Eye (tissue), 1 donor: ENCODE results near the gene PROZ.
"Not testable (repeated sequence)": the region's sequence is repeated elsewhere in the genome, so short reads cannot be mapped to it uniquely, and the experiment has no call there.

ENCODE experiments used
- DNase-seq: peaks from one replicate; pipeline ENCODE4 v3.0.0-alpha.2; 2015

PROZ gene

GRCh38 chr13:113157929-113158747, at the start of gene PROZ:
Gene PROZ, plus strand, starts transcription at chr13:113158648. Its CDS starts 13 bp downstream, at chr13:113158661.
- DNase-seq, result no peak

GRCh38 chr13:113109151-113110047, 49.0 kb upstream of the PROZ start:
- DNase-seq, result no peak

GRCh38 chr13:113110048-113110851, 48.2 kb upstream of the PROZ start:
- peak; percentile 71 for DNase-seq

- no peak for DNase-seq
Measured at GRCh38 chr13:113110852-113111315, 47.6 kb upstream of the PROZ start.

GRCh38 chr13:113111821-113112220, 46.6 kb upstream of the PROZ start:
- DNase-seq, result not testable (repeated sequence)

GRCh38 chr13:113112475-113112874, 46.0 kb upstream of the PROZ start:
- not testable (repeated sequence) for DNase-seq

- no peak for DNase-seq
Measured at GRCh38 chr13:113112893-113113845, 45.3 kb upstream of the PROZ start.

GRCh38 chr13:113113846-113114271, 44.6 kb upstream of the PROZ start:
- DNase-seq, result no peak

- no peak for DNase-seq
Measured at GRCh38 chr13:113114511-113115362, 43.7 kb upstream of the PROZ start.

GRCh38 chr13:113115363-113116205, 42.9 kb upstream of the PROZ start:
- DNase-seq, result no peak

GRCh38 chr13:113116206-113116800, 42.1 kb upstream of the PROZ start:
- no peak for DNase-seq

GRCh38 chr13:113116871-113117271, 41.6 kb upstream of the PROZ start:
- no peak for DNase-seq

GRCh38 chr13:113117335-113117872, 41.0 kb upstream of the PROZ start:
- DNase-seq, result no peak

- DNase-seq, result no peak
Measured at GRCh38 chr13:113117911-113118260, 40.6 kb upstream of the PROZ start.

- DNase-seq, result no peak
Measured at GRCh38 chr13:113118261-113119021, 40.0 kb upstream of the PROZ start.

GRCh38 chr13:113119166-113119821, 39.2 kb upstream of the PROZ start:
- peak; percentile 37 for DNase-seq

GRCh38 chr13:113119822-113120189, 38.6 kb upstream of the PROZ start:
- no peak for DNase-seq
